ENCODE data around the gene SFTPB. TPM values are rescaled to one million over a fixed set of nuclear protein-coding genes. Genes with fewer than 3 reads are reported as not detected.

SFTPB gene
- total RNA-seq, 2 donors from 2014 or later, result not detected

- ATAC-seq (replicated peaks), result peak; percentile 23
- no peaks in the 10 kb centered on the region for H3K9me3 Mint-ChIP-seq
- H3K4me3 Mint-ChIP-seq, result peak overlapping the region; percentile 98
- peak overlapping the region; percentile 98 for H3K27ac Mint-ChIP-seq
- peaks cover 3% of the 10 kb centered on the region for H3K4me1 Mint-ChIP-seq
- peaks cover 43% of the 10 kb centered on the region for H3K36me3 Mint-ChIP-seq (ENCODE audit: low read depth)
- H3K27me3 Mint-ChIP-seq, result no peaks in the 10 kb centered on the region
Observed at GRCh38 chr2:85611217-85611704, 56.7 kb downstream of the SFTPB start.

Other genes starting within 250 kb of the SFTPB start
- 1 to 10 TPM in 1 of 2 donors, under 1 TPM in 1; 0.66 to 1.3 TPM for gene SH2D6, start 249.5 kb downstream of the SFTPB start, total RNA-seq
- gene MAT2A, start 129.0 kb downstream of the SFTPB start, total RNA-seq, result 100 to 1,000 TPM; 214 to 308 TPM
- gene GGCX, start 106.7 kb downstream of the SFTPB start, total RNA-seq, result 10 to 100 TPM; 21.3 to 21.7 TPM
- 100 to 1,000 TPM; 103 to 124 TPM for gene VAMP8, start 90.6 kb downstream of the SFTPB start, total RNA-seq
- 10 to 100 TPM; 36.8 to 51.2 TPM for gene VAMP5, start 83.8 kb downstream of the SFTPB start, total RNA-seq
- gene RNF181, start 72.5 kb downstream of the SFTPB start, total RNA-seq, result 100 to 1,000 TPM; 116 to 156 TPM
- gene TMEM150A, start 65.5 kb downstream of the SFTPB start, total RNA-seq, result 1 to 10 TPM; 3.3 to 3.7 TPM
- gene C2orf68, start 56.1 kb downstream of the SFTPB start, total RNA-seq, result 10 to 100 TPM; 21.6 to 32.5 TPM
- gene USP39, start 52.0 kb downstream of the SFTPB start, total RNA-seq, result 10 to 100 TPM; 48.8 to 79.2 TPM
- 10 to 100 TPM; 10.6 to 32.4 TPM for gene GNLY, start 26.2 kb upstream of the SFTPB start, total RNA-seq
- not detected for gene ATOH8, start 85.8 kb upstream of the SFTPB start, total RNA-seq
- gene ST3GAL5, start 220.8 kb upstream of the SFTPB start, total RNA-seq, result 10 to 100 TPM in 1 of 2 donors, 1 to 10 TPM in 1; 7.6 to 13.7 TPM